HG03280 (cell line): ENCODE measurements around the gene ARID1B.
A peak's percentile ranks its signal among the peaks of the same experiment; 100 is the strongest.

Experiments used
- ATAC-seq: cut with Tn5 transposase; IDR thresholded peaks from one replicate; pipeline ENCODE4 v1.9.1; 2021; ENCODE audit warnings: mild to moderate bottlenecking, moderate library complexity; ENCODE audit not compliant: unreplicated experiment

Gene ARID1B

DNA sequence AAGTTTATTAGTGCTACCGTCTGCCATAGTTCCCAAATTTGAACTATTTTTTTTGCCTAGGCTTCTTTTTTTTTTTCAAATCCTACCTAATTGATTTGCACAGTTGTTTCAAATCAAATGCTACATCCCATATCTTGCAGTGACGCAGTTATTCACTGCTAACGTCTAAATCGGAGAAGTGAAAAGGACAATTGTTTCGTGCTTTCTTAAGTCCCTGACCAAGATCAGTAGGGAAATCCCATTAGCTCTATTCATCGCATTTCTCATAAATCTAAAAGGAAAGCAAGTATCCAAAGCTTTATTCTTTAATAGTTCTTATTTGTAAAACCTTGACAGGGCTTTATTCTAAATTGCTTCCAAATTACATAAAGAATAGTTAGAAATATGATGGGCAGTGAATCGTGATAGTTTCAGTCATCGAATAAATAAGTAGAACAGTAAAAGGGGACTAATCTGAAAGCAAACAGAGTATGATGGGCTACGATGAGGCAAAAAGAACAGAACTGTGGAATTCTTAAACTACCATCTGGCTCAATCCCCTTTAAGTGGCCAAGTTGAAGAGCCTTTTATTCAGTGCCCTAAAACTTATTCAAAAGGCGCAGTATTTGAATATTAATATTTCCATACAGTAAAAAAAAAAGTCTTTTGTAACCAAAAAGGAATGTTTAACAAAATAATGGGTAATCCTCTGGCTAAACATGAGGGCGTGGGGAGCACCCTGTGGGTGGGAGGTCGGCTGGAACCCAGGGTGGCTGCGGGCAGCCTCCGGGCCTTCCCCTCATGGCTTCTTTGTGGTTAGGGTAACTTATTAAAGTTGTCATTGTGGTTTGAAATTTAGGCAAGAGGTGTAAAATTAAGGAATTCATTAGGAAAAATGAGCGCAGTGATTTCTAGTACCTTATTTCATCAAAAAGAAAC lies 3.0 kb upstream of the ARID1B start:
- ATAC-seq: no peak

DNA sequence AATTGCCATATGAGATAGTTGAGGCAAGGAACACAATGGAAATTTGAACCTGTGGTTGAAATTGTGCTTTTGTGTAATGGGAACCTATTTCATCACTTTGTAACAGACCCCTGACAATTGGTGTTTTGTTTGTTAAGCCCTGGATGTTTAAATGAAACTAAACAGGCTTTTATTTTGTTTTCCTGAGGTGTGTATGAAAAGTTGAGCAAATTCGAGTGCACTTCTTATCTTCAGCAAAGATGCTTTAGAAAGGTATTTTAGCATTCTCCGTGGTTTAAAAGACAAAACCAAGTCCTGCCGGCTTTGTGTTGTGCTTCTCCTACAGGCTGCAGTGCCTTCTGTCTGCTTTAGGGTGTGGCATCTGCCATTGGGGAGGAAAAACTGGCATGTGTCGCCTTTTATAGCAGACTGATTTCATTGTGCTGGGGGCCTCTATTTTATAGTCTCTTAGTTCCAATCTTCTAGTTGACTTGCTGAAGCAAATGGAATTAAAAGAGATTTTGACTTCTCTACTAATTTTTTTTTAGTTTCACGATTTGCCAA lies 2.2 kb upstream of the ARID1B start:
- ATAC-seq: no peak

DNA sequence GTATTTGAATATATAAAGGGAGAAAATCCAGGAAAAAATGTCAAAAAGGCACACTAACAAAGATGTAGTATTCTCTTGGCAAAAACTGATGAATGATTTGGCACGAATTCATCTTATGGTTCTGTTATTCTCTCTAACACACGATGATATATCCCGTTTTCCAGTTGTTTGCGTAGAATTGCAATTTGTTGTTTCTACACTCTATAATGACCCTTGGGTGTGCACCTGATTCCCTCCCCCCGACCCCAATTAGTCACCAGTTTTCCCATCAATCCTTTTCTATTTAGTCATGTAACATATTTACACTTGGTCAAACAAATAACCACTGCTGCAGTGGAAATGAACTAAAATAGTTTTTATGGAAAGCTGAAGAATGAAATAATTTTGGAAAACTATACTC lies 1.5 kb upstream of the ARID1B start:
- ATAC-seq: no peak

DNA sequence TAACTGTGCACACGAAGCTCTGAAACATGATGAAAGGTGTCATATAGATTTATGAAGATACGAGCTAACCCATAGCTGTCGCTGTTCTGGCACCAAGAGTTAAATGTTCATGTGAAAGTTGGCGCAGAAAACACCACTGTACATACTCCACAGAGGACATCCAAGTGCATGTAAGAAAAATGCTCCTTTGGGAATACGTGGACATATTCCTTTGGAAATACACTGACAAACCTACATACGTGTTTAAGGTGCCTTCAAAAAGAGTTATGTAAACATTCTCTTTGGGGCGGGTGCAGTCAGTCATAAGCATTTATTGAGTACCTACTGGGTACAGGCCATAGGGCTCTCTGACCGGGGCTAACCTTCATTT lies 723 bp upstream of the ARID1B start:
- ATAC-seq: no peak

DNA sequence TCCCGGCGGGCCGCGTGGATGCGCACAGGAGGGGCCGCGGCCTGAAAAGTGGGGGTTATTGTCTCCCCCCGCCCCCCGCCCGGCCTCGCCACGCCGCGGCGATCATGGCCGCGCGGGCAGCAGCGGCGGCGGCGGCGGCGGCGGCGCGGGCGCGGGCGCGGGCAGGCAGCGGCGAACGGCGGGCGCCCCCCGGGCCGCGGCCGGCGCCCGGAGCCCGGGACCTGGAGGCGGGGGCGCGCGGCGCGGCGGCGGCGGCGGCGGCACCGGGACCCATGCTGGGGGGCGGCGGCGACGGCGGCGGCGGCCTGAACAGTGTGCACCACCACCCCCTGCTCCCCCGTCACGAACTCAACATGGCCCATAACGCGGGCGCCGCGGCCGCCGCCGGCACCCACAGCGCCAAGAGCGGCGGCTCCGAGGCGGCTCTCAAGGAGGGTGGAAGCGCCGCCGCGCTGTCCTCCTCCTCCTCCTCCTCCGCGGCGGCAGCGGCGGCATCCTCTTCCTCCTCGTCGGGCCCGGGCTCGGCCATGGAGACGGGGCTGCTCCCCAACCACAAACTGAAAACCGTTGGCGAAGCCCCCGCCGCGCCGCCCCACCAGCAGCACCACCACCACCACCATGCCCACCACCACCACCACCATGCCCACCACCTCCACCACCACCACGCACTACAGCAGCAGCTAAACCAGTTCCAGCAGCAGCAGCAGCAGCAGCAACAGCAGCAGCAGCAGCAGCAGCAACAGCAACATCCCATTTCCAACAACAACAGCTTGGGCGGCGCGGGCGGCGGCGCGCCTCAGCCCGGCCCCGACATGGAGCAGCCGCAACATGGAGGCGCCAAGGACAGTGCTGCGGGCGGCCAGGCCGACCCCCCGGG lies 637 bp downstream of the ARID1B start:
- ATAC-seq: peak; percentile 22

DNA sequence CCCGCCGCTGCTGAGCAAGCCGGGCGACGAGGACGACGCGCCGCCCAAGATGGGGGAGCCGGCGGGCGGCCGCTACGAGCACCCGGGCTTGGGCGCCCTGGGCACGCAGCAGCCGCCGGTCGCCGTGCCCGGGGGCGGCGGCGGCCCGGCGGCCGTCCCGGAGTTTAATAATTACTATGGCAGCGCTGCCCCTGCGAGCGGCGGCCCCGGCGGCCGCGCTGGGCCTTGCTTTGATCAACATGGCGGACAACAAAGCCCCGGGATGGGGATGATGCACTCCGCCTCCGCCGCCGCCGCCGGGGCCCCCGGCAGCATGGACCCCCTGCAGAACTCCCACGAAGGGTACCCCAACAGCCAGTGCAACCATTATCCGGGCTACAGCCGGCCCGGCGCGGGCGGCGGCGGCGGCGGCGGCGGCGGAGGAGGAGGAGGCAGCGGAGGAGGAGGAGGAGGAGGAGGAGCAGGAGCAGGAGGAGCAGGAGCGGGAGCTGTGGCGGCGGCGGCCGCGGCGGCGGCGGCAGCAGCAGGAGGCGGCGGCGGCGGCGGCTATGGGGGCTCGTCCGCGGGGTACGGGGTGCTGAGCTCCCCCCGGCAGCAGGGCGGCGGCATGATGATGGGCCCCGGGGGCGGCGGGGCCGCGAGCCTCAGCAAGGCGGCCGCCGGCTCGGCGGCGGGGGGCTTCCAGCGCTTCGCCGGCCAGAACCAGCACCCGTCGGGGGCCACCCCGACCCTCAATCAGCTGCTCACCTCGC lies 1.5 kb downstream of the ARID1B start:
- ATAC-seq: no peak

DNA sequence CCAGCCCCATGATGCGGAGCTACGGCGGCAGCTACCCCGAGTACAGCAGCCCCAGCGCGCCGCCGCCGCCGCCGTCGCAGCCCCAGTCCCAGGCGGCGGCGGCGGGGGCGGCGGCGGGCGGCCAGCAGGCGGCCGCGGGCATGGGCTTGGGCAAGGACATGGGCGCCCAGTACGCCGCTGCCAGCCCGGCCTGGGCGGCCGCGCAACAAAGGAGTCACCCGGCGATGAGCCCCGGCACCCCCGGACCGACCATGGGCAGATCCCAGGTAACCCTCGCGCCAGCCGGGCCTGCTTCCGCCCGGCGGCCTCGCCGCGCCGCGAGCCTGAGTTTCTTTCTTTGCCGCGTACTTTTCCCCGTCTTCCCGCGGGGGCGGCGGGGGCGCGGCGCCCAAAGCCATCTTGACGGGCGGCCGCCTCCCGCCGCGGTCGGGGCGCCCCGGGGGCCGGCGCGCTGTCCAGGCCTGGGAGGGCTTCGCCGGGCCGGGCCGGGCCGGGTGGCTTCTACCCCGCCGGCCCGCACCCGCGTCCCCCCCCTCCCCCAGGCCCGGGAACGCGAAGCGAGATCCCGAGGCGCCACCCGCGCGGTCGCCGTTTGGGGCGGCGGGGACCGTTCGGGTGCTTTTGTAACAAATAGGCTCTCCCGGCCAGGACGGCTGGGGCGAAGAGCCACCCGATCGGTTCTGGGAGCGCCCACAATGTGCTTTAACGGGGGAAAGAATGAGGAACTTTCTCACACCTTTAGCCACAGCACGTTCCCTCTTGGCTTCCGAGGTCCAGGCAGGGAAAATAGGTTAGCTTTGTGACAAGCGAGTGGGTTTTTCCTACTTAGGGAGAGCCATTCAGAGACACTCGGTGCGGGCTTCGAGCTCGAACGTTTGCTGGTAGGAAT lies 2.3 kb downstream of the ARID1B start:
- no peak for ATAC-seq

DNA sequence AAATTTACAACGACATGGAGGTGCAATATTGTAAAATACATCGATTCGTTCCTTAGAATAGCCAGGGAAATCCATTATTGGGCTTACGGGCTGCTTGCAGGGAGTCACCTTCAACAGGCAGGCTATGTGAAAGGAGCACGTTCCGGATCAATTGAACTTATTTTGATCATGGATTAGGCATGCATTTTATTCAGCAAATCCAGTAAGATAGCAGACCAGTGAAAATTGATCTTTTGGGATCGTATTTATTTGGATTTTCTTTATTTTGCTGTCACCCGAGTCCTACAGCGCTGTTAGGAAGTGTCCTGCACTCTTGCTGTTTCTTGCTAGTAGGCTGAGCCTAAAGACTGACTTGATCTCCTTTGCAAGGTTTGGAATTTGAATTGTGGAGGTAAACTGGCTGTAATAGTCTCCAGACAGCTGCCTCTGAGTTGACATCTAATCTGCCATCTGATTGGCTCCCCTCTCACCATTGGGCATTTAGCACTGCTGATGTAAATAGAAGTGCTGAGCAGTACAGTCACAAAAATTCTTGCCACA lies 3.0 kb downstream of the ARID1B start:
- peak; percentile 46 for ATAC-seq

DNA sequence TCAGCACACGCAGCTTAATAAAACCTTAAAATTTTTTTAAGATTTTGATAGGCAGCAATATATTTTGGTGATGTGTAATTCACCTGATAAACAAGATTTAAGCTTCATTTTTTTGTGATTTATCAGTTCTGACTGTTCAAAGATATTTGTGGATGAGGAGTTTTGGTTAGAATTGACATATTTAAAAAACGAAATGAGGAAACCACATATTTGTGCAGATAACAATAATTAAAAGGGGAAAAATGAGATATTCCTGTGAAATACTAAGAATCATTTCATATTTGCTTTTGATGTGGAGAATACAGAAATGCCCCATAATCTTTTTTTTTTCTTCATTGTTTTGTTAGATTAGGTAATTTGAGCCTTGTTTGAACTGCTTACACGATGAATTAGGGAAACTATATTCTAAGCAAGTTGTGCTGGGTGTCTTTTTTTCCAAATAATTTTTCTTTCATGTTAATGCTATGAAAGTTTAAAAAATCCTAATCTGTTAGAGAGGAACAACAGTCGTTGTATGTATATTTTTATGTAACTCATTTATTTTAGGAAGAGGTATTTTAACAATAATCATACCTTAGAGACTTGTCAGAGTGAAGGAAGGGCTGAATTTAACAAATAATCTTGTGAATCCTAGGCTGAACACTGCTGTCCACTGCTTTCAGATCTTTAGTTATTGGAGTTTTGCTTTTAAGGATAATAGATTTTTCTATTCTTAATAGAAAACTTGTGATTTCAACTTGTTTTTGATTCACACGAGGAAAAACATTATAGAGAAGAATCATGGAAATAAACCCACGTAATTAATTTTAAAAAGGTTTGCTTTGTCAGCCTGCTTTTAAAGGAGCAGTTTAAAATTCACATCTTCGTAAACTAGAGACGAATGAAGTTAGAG lies 4.0 kb downstream of the ARID1B start:
- ATAC-seq: no peak

DNA sequence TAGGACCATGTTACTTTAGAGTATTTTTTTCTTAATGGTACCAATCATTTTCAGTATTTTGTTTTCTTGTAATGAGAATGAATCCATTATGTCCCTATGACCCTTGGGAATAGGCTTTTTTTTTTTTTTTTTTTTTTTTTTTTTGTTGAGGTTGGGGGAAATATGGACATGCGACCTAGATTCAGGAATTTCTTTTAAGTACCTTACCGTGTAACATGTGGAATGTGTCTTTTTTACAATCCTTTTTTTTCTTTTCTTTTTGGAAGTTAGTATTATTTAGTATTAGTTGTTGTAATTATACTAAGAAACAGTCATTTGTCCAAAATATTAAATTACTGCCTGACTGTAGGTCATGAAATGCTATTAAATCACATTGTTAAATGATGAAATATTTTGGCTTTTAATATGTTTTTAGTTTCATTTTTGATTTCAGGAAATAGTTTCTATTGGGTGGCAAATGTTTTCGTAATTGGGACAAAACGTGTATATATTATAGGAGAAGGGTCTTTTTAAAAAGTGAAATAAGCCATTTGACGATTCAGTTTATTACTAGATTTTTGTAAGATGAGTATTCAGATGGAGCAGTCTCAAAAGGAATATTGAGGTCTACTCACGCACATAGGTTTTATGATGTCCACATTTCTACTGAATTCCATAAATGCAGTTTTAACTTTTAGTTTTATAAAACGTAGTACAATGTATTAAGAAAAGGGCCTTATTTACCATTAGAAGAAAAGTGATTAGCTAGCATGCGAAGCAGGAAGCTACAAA lies 4.9 kb downstream of the ARID1B start:
- ATAC-seq: no peak

DNA sequence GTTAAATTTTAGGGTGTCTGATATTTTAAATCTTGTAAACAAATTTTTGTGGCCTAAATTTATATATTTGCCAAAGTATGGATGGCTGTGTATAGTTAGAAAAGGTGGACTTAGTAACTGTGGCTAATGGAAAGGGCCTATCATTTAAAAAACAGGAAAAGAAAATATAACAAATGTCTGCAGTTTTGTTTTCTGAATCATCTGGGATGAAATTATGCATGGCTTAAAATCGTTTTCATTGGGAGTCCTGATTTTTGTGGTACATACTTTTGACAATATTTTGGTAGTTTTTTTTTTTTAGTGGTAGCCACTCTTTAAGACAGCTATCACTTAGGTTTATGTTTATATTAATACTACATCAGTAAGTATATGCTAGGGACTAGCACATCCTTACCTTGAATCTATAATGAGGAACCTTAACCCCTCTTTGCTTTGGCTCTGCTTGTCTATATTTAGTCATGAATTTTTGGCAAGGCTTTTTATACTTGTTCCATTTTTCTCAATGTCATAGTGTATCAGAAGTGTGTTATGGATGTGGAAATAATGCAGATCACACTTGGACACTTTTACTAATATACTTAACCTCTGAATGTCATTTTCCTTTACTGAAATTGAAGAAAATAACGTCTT lies 5.6 kb downstream of the ARID1B start:
- ATAC-seq: no peak

DNA sequence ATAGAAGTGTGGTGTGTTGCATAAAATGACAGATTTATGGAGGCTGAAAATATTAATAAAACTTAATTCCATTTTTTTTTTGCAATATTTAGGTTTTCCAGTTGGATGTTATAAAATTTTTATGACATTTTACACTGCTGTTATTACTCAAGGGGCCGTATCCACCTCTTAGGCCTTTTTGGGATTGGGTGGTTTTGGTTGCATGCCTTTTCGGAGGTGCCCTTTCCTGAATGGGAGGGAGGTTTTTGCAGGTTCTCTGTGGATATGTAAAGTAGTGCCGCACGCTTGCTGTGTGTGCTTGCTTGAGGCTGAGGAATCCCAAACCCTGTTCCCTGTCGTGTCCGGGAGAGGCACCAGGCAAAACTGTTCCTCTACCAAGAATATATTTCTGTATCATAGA lies 6.8 kb downstream of the ARID1B start:
- ATAC-seq: no peak

DNA sequence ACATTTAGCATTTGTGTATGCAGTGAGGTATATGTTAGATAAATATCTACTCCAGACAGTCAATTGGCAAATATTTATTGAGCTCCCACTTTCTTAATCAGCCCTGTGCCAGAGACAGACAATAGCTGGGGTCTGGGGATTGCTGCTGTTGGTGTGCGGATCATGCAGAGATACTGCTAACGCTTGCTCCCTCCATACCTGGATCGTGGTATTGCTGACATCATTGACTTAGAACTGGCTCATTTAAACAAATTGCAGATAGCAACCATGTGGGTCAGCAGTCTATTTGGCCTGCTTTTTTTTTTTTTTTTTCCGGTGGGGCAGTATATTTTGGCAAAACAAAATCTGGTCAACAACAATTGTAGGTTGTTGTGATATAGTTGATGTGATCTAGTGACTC lies 9.5 kb downstream of the ARID1B start:
- no peak for ATAC-seq

DNA sequence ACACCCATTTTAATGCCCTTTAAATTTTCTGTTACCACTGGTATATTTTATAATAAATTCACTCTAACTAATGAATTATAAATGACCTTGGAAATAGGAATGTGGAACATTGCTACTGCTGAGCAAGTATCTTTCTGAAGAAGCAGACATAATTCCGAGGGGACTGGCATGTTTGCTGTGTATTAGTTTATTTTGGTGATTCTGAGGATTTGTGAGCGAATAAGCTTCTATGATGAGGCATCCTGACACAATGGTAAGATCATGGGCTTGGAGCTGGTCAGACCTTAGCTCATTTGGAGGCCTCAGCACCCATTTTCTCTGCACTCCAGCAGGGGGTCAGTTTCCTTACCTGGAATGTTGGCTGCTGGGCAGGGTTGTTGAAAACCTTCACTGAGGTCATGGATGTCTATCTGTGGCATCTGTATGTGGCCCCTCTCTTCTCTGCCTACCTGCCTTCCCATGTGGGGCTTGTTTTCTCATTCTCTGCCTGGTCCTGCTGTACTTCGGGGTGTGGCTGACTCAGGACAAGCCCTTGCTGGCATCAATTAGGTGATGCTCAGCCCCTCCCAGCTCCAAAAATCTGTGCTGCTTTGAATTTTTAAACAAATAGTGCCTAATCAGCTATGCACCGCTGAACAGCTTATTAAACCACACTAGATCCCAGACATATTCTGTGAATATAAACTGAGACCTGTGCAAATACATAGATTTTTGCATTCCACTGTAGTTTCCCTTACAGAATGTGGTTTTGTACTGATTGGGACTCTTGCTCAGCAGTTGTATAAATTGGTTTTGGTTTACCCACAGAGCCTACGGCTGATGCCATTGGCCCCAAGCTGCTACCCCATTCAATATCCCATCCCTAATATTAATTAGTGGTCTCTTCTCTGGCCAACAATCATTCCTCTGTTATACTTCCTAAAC lies 10.7 kb downstream of the ARID1B start:
- no peak for ATAC-seq

DNA sequence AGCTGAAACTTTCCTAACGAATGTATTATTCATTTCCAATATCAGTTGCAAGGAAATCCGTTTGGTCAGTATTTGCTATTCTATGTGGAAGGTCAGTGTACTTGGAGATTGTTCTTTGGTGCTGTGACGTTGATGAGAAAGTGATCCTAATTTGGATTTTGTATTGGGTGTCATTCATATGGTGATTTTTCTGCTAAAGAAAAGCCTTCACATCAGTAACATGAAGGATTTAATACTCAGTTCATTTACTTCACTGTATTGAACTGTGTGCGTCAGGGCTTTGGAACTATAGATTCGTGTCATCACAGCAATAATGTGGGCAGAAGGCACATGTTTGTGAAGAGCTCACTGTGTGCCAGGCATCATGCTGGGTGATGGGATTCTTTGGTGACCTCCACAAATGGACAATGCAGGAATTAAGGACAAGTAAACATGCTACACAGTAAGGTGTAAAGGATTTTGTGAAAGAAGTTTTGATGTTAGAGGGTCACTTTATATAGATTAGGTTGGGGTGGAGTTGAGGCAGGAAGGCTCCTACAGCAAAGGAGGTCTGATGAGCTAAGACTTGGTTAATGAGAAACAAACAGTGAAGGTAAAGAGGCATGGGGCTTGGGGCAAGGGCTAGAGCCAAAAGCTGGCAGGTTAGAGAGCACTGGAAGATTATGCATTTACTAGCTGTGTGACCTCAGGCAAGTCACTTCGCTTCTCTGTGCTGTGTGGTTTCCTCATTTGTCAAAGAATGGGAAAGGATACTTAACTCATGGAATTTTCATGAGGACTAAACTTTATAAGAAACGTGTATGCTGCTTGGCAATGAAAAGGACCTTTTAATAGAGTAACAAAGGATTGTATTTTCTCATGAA lies 12.1 kb downstream of the ARID1B start:
- ATAC-seq: no peak
